ENCODE data around the gene PUS7L. TPM values are rescaled to one million over a fixed set of nuclear protein-coding genes. Genes with fewer than 3 reads are reported as not detected.

PUS7L gene, protein sequence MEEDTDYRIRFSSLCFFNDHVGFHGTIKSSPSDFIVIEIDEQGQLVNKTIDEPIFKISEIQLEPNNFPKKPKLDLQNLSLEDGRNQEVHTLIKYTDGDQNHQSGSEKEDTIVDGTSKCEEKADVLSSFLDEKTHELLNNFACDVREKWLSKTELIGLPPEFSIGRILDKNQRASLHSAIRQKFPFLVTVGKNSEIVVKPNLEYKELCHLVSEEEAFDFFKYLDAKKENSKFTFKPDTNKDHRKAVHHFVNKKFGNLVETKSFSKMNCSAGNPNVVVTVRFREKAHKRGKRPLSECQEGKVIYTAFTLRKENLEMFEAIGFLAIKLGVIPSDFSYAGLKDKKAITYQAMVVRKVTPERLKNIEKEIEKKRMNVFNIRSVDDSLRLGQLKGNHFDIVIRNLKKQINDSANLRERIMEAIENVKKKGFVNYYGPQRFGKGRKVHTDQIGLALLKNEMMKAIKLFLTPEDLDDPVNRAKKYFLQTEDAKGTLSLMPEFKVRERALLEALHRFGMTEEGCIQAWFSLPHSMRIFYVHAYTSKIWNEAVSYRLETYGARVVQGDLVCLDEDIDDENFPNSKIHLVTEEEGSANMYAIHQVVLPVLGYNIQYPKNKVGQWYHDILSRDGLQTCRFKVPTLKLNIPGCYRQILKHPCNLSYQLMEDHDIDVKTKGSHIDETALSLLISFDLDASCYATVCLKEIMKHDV
- total RNA-seq: 35.8 TPM

DNA sequence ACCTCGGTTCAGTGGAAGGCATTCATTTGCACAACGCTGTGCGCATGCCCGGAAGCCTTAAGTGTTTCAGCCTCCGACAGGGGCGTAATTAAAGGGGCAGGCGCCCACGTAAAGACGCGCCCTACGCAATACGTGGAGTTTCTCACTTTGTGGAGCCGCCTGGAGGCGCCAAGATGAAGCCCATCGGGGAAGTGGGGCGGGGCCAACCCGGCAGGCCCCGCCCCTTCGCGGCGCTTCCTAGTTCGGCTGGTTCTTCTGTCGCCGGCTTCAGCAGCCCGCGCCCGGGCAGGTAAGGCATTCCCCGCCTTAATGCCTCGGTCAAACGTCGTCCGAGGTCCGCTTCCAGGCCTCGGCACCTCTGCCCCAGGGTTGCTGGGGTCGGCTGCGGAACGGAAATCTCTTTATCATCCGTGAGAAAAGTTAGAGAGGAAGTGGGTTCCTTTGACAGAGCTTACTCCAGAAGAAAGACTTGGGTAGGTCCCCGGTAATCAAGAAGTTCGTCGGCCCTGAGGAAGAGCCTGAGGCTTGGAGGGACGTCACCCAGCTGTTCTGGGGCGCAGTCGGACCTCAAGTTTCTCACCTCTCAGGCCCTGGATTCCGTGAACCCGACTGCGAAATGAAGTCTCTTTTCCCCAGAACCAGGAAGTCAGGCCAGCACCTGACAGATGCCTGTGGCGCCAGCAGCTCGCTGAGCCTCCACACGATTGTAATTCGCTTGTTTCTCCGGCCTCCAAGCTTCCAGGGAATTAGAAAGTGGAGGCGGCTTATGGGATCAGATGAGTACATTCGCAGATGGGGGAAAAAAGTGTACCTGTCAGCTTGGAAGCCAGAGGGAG, at the start of gene PUS7L, which contains the start of gene IRAK4:
Gene PUS7L, minus strand, starts transcription at position 63 of the 836 bp plus-strand sequence. CDS start 3,545 bp downstream, outside the sequence.
Gene IRAK4, plus strand, starts transcription at position 224 of the 836 bp plus-strand sequence. CDS start 9,161 bp downstream, outside the sequence.

DNA sequence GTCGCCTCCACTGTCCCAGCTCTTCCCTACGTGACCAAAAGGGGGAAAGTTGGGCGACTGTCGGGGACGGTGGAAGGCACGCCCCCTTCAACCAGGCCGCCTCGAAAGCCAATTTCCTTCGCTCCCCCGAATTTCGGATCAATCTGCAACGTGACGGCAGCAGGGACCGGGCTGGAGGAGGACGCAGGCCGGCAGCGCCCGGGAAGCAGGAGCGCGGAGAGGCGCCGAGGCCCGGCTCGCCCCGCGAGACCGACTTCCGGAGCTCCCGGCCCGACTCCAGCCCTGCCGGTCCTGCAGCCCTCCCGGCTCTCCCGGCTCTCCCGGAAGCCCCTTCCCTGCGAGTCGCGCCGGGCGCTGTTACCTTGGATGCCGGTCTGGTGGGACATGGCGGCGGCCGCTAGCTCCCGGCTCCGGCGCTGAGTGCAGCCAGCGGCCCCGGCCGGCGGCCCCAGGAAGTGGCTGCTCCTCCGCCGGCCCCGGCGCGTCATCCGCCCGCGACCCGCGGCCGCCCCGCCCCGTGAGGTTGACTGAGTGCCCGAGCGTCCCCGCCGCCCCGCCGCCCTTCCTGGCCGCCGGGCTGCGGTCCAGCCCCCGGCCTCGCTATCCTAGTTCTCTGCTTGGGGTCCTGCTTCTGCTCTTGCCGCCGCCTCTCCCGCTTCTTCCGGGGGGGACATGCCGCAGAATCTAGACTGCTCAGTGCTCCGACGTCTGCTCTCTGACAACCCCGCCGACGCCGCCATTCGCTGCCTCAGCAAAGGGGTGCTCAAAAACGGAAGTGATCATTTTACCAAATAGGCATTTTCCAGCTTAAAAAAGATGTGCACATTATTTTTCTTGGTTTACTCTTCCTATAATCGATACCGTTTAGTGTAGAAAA, 47.5 kb upstream of the PUS7L start, which contains the start of gene TWF1:
Gene TWF1, minus strand, starts transcription at position 458 of the 877 bp plus-strand sequence. Its CDS starts 72 bp downstream, at position 386.

Other genes starting within 250 kb of the PUS7L start
- gene ADAMTS20, start 206.6 kb downstream of the PUS7L start, total RNA-seq: 1.6 TPM
- 25.1 TPM for gene IRAK4, start 161 bp upstream of the PUS7L start, total RNA-seq
- 93.8 TPM for gene TWF1, start 47.5 kb upstream of the PUS7L start, total RNA-seq
- 34.4 TPM for gene TMEM117, start 77.3 kb upstream of the PUS7L start, total RNA-seq

Data from camera-type eye (tissue), 1 donor.